Ovary (tissue), 3 donors: ENCODE measurements around the gene HDAC9.

ENCODE experiments used
- CTCF ChIP-seq, 3 donors: fragments of 450-650 bp in 2 of 3; fragments of 200-600 bp in 1 of 3; IDR thresholded peaks; one replicate each; pipeline versions ENCODE4 v1.5.1 to v1.8.0; 2016 to 2022; ENCODE audit warnings: antibody characterized with exemption in 3 of 3, mild to moderate bottlenecking in 1 of 3
- EP300 ChIP-seq: sonication (generic); formaldehyde crosslinking; IDR thresholded peaks from one replicate; pipeline ENCODE4 v1.6.1; 2017; ENCODE audit warnings: antibody characterized with exemption
- POLR2A ChIP-seq: fragments of 450-650 bp; IDR thresholded peaks from one replicate; pipeline ENCODE4 v1.6.1; 2017; ENCODE audit warnings: antibody characterized with exemption, mild to moderate bottlenecking, moderate library complexity
- donor health status: DM: no; HTN: no; CAD: no.

GRCh38 chr7:18890134-18890533, 394.6 kb downstream of the HDAC9 start:
- TF ChIP-seq CTCF (IDR thresholded peaks at IDR 0.05) (no peak), EP300 (no peak), POLR2A (no peak)
